ENCODE results near the gene UMPS. TPM values are rescaled to one million over a fixed set of nuclear protein-coding genes. Genes with fewer than 3 reads are reported as not detected.

UMPS gene
- total RNA-seq, 1 donor from 2014 or later = 47.6 TPM

GRCh38 chr3:124685067-124685466 is 45.2 kb upstream of the UMPS start:
- Histone ChIP-seq H3K79me2 (ENCODE audit: low read depth) (no peaks in the 10 kb centered on the region), H3K9ac (no peak overlapping the region), H3K27me3 (no peaks in the 10 kb centered on the region), H3K4me2 (no peak overlapping the region), H3K4me3 (no peak overlapping the region), H3K9me3 (ENCODE audit: low read depth) (no peaks in the 10 kb centered on the region), H3K4me1 (no peaks in the 10 kb centered on the region), H3K36me3 (no peaks in the 10 kb centered on the region), H3F3A (ENCODE audit: low read depth) (no peaks in the 10 kb centered on the region), H3K27ac (no peak overlapping the region), H2AFZ (replicated peaks) (no peak overlapping the region), H4K20me1 (ENCODE audit: low read depth) (no peaks in the 10 kb centered on the region)
- Mint-ChIP-seq H3K27ac (peak overlapping the region; percentile 94), H3K36me3 (no peaks in the 10 kb centered on the region), H3K27me3 (ENCODE audit: insufficient read depth, low read depth) (peaks cover 17% of the 10 kb centered on the region), H3K9me3 (no peaks in the 10 kb centered on the region), H3K4me1 (peaks cover 27% of the 10 kb centered on the region), H3K4me3 (no peak overlapping the region)
- DNase-seq (ENCODE audit: low spot score) = no peak
- TF ChIP-seq CTCF (IDR thresholded peaks at IDR 0.05) = no peak
- no peak for TF ChIP-seq EZH2phosphoT487 (IDR thresholded peaks at IDR 0.05)
- TF ChIP-seq EZH2 (IDR thresholded peaks at IDR 0.05) = no peak

- Histone ChIP-seq H3K4me2 (no peak overlapping the region), H3K27me3 (no peaks in the 10 kb centered on the region), H3K27ac (no peak overlapping the region), H3K4me1 (no peaks in the 10 kb centered on the region), H3K4me3 (no peak overlapping the region), H3K9ac (no peak overlapping the region), H2AFZ (replicated peaks) (no peak overlapping the region), H3K9me3 (ENCODE audit: low read depth) (no peaks in the 10 kb centered on the region), H3K36me3 (no peaks in the 10 kb centered on the region), H3K79me2 (ENCODE audit: low read depth) (no peaks in the 10 kb centered on the region), H4K20me1 (ENCODE audit: low read depth) (no peaks in the 10 kb centered on the region), H3F3A (ENCODE audit: low read depth) (no peaks in the 10 kb centered on the region)
- peak overlapping the region; percentile 23 for H3K4me3 Mint-ChIP-seq
- H3K36me3 Mint-ChIP-seq = no peaks in the 10 kb centered on the region
- H3K27ac Mint-ChIP-seq = peak overlapping the region; percentile 94
- no peak for DNase-seq (ENCODE audit: low spot score)
- peaks cover 17% of the 10 kb centered on the region for H3K27me3 Mint-ChIP-seq (ENCODE audit: insufficient read depth, low read depth)
- no peaks in the 10 kb centered on the region for H3K9me3 Mint-ChIP-seq
- no peak for TF ChIP-seq EZH2phosphoT487 (IDR thresholded peaks at IDR 0.05)
- peaks cover 27% of the 10 kb centered on the region for H3K4me1 Mint-ChIP-seq
Measured at GRCh38 chr3:124685481-124685880, 44.8 kb upstream of the UMPS start.

- H4K20me1 ChIP-seq (ENCODE audit: low read depth) = no peaks in the 10 kb centered on the region
- Mint-ChIP-seq H3K27ac (peak overlapping the region; percentile 94), H3K27me3 (ENCODE audit: insufficient read depth, low read depth) (peaks cover 17% of the 10 kb centered on the region), H3K4me1 (peaks cover 27% of the 10 kb centered on the region), H3K36me3 (no peaks in the 10 kb centered on the region), H3K9me3 (no peaks in the 10 kb centered on the region), H3K4me3 (peak overlapping the region; percentile 7)
- no peak overlapping the region for H3K4me2 ChIP-seq
- no peak overlapping the region for H2AFZ ChIP-seq (replicated peaks)
- no peak overlapping the region for H3K27ac ChIP-seq
- H3K4me3 ChIP-seq = no peak overlapping the region
- no peak for DNase-seq (ENCODE audit: low spot score)
- H3K4me1 ChIP-seq = no peaks in the 10 kb centered on the region
- no peaks in the 10 kb centered on the region for H3K36me3 ChIP-seq
- H3K79me2 ChIP-seq (ENCODE audit: low read depth) = no peaks in the 10 kb centered on the region
- H3K9ac ChIP-seq = no peak overlapping the region
- no peaks in the 10 kb centered on the region for H3K27me3 ChIP-seq
- H3K9me3 ChIP-seq (ENCODE audit: low read depth) = no peaks in the 10 kb centered on the region
- no peaks in the 10 kb centered on the region for H3F3A ChIP-seq (ENCODE audit: low read depth)
- TF ChIP-seq CTCF (IDR thresholded peaks at IDR 0.05) (no peak), EZH2 (IDR thresholded peaks at IDR 0.05) (no peak), EZH2phosphoT487 (IDR thresholded peaks at IDR 0.05) (no peak)
Measured at GRCh38 chr3:124686028-124686670, 44.1 kb upstream of the UMPS start.
